Sigmoid colon (tissue), 3 donors: ENCODE results near the gene ZBTB38.

Experiments
- POLR2A ChIP-seq, 2 donors: fragments of 450-650 bp; IDR thresholded peaks; one replicate each; pipeline ENCODE4 v1.6.1; 2016; ENCODE audit warnings: antibody characterized with exemption in 2 of 2, mild to moderate bottlenecking in 2 of 2, moderate library complexity in 2 of 2
- TF ChIP-seq, protein P1 (sequence below), 4 experiments: fragments of 450-650 bp in 3 of 4; fragments of 200-600 bp in 1 of 4; IDR thresholded peaks; one replicate each; pipeline ENCODE4 v1.5.1; 2016 to 2019; ENCODE audit warnings: antibody characterized with exemption in 4 of 4, mild to moderate bottlenecking in 3 of 4, moderate library complexity in 2 of 4

DNA sequence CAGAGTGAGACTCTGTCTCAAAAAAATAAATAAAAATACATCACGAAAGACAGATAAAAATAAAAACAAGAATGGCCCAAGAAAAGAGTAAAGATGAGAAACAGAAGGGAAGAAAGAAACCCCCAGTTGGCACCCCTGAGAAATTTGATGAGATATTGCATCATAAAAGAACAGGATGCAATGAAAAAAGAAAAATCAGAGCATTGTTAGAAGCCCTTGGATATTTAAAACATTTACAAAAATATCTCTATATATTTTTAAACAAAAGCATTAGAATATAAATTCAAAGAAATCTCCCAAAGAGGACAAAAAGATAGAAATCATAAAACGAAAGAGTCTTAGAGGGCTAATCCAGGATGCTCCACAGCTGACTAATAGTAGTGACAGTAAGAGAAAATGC is 18.6 kb upstream of the ZBTB38 start:
- TF ChIP-seq, protein P1, sequence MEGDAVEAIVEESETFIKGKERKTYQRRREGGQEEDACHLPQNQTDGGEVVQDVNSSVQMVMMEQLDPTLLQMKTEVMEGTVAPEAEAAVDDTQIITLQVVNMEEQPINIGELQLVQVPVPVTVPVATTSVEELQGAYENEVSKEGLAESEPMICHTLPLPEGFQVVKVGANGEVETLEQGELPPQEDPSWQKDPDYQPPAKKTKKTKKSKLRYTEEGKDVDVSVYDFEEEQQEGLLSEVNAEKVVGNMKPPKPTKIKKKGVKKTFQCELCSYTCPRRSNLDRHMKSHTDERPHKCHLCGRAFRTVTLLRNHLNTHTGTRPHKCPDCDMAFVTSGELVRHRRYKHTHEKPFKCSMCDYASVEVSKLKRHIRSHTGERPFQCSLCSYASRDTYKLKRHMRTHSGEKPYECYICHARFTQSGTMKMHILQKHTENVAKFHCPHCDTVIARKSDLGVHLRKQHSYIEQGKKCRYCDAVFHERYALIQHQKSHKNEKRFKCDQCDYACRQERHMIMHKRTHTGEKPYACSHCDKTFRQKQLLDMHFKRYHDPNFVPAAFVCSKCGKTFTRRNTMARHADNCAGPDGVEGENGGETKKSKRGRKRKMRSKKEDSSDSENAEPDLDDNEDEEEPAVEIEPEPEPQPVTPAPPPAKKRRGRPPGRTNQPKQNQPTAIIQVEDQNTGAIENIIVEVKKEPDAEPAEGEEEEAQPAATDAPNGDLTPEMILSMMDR (IDR thresholded peaks at IDR 0.05) = no peak
- no peak for TF ChIP-seq POLR2A (IDR thresholded peaks at IDR 0.05)
